Heart right ventricle (tissue), 16 donors: ENCODE measurements around the gene DGKQ. TPM values are rescaled to one million over a fixed set of nuclear protein-coding genes. Genes with fewer than 3 reads are reported as not detected.
A peak's percentile ranks its signal among the peaks of the same experiment; 100 is the strongest.
"Not testable (repeated sequence)": the region's sequence is repeated elsewhere in the genome, so short reads cannot be mapped to it uniquely, and the experiment has no call there.

Experiments used
- ATAC-seq, 8 donors: fragments of 200-7000 bp; cut with Tn5 transposase; one replicate each; pipeline ENCODE4 v1.9.1; 2020; ENCODE audit warnings: mild to moderate bottlenecking in 8 of 8, moderate library complexity in 8 of 8, moderate number of reproducible peaks in 1 of 8
- DNase-seq, 2 donors: peaks; one replicate each; pipeline ENCODE4 v3.0.0-alpha.2; 2020
- H3K27ac ChIP-seq, 10 donors: fragments of 200-600 bp; sonication (generic) in 2 of 10; one replicate each; pipeline versions ENCODE4 v1.5.0 to v1.8.0; 2020 to 2022; ENCODE audit warnings: mild to moderate bottlenecking in 3 of 10
- H3K27me3 ChIP-seq, 7 donors: fragments of 200-600 bp; one replicate each; pipeline ENCODE4 v1.8.0; 2021 to 2022; ENCODE audit warnings: mild to moderate bottlenecking in 2 of 7
- H3K36me3 ChIP-seq, 9 donors: fragments of 200-600 bp; sonication (generic) in 1 of 9; one replicate each; pipeline versions ENCODE4 v1.5.0 to v1.8.0; 2020 to 2022; ENCODE audit warnings: mild to moderate bottlenecking in 2 of 9
- H3K4me1 ChIP-seq, 9 donors: fragments of 200-600 bp; sonication (generic) in 1 of 9; one replicate each; pipeline versions ENCODE4 v1.5.0 to v1.8.0; 2020 to 2022; ENCODE audit warnings: mild to moderate bottlenecking in 4 of 9
- H3K4me3 ChIP-seq, 10 donors: fragments of 200-600 bp; sonication (generic) in 2 of 10; one replicate each; pipeline versions ENCODE4 v1.5.0 to v1.8.0; 2020 to 2022; ENCODE audit warnings: mild to moderate bottlenecking in 7 of 10, moderate library complexity in 2 of 10
- H3K9me3 ChIP-seq, 11 donors: fragments of 200-600 bp in 10 of 11; sonication (generic) in 2 of 11; one replicate each; pipeline versions ENCODE4 v1.5.0 to v1.8.0; 2013 to 2022; ENCODE audit warnings: mild to moderate bottlenecking in 2 of 11, control low read depth in 1 of 11, moderate library complexity in 1 of 11
- WGBS, 2 donors: extraction: QIAGEN DNeasy Blood & Tissue Kit; methylation state at CpG; one replicate each; pipeline ENCODE4 v1.1.7; 2013; ENCODE audit warnings: inconsistent platforms in 1 of 2; 5-methylcytosine and 5-hydroxymethylcytosine counted together
- intact Hi-C, 10 donors: fragments of 100-400 bp; cut with DNase I; formaldehyde crosslinking; loops; one replicate each; pipeline versions ENCODE4 v1.11.1 to v1.14.2; 2022
- polyA plus RNA-seq, 2 donors: library from polyadenylated mRNA; stranded (reverse); fragments of 200-250 nt; gene quantifications; one replicate each; pipeline ENCODE4 v1.2.3, GENCODE V29; 2013
- total RNA-seq, 10 donors: library from RNA; stranded (reverse); fragmentation: NEBNext Ultra II Directional in 3 of 10; extraction: Animal tissue kit (Norgen Biotek cat#: 25700) in 3 of 10; gene quantifications; one replicate each; pipeline versions ENCODE4 v1.2.1 to v1.2.4, GENCODE V29; 2021 to 2023
- TF ChIP-seq, protein P1 (sequence below), 9 donors: fragments of 200-600 bp; sonication (generic) in 2 of 9; IDR thresholded peaks; one replicate each; pipeline versions ENCODE4 v1.5.0 to v1.8.0; 2021 to 2022; ENCODE audit warnings: antibody characterized with exemption in 9 of 9, mild to moderate bottlenecking in 5 of 9, moderate library complexity in 1 of 9
- donor health status: Arrhythmogenic right ventricular cardiomyopathy.
- donor health status: ischemic (EF 13 %, LVEDD 7.1; RV severe dilation, severe dysfunction).
- donor health status: healthy with polysubstance abuse.
- donor health status: DM: no; HTN: yes; CAD: no.
- donor health status: DM: no; HTN: no; CAD: no.
- donor health status: ischemic (EF 25% LVEDD 6.9; RV normal size, moderate dysfunction).
- donor health status: ischemic (EF 25% LVEDD 5.7; RV mildly dilated, moderate dysfunction).
- donor health status: healthy.
- donor health status: DM: yes; HTN: yes; CAD: no.
- donor health status: Ischemic cardiomyopathy.
- donor health status: ischemic (EF 35%, LVEDD 5.7; RV mildly dilated, moderate dysfunction).
- donor health status: nonischemic (EF 11% LVEDD 7.7; RV severe dilation, severe dysfunction).
- donor health status: DM: yes; HTN: yes; CAD: no.
- donor health status: PGD.
- donor health status: ischemic (EF 29% LVEDD 5.4; RV normal size, mild dysfunction).
- donor health status: nonischemic (EF 23%, LVEDD 6.1; RV moderate dilation, normal function).

DGKQ gene
- total and polyA plus RNA-seq, 12 donors = 2.8 to 5.2 (median 3.8) TPM

DNA sequence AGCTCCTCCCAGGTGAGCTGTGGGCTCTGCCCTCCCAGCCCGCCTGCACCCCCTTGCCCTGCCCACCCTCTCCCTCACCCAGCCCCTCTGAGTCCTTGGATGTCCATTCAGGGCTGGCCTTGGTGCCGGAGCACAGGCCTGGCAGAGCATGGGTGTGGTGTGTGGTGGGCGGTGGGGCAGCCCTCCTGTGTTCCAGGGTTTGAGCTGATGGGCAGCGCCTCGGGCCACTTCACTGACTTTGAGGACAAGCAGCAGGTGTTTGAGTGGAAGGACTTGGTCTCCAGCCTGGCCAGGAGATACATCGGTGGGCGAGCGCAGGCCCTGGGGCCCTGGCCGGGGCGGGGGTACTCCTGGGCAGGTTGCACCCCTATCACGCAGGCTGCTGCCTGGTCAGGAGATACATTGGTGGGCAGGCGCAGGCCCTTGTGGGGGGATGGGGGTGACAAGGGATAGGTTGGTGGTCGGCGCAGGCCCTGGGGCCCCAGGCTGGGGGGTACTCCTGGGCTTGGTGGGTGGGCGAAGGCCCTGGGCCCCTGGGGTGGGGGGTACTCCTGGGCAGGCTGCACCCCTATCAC is 27.4 kb upstream of the DGKQ start:
- TF ChIP-seq, protein P1, sequence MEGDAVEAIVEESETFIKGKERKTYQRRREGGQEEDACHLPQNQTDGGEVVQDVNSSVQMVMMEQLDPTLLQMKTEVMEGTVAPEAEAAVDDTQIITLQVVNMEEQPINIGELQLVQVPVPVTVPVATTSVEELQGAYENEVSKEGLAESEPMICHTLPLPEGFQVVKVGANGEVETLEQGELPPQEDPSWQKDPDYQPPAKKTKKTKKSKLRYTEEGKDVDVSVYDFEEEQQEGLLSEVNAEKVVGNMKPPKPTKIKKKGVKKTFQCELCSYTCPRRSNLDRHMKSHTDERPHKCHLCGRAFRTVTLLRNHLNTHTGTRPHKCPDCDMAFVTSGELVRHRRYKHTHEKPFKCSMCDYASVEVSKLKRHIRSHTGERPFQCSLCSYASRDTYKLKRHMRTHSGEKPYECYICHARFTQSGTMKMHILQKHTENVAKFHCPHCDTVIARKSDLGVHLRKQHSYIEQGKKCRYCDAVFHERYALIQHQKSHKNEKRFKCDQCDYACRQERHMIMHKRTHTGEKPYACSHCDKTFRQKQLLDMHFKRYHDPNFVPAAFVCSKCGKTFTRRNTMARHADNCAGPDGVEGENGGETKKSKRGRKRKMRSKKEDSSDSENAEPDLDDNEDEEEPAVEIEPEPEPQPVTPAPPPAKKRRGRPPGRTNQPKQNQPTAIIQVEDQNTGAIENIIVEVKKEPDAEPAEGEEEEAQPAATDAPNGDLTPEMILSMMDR (IDR thresholded peaks at IDR 0.05) = no peak
- DNase-seq (no peak), ATAC-seq (no peak)
- no peak overlapping the region for H3K27ac ChIP-seq
- WGBS, 2 donors = 93 to 94% methylated on average over 15 of the region's 15 CpGs
- no peaks in the 10 kb centered on the region for H3K9me3 ChIP-seq
- intact Hi-C loops = no loop called here
- H3K4me1 ChIP-seq = peaks cover 5 to 37% (median 21%) of the 10 kb centered on the region in 9 donors
- no peaks in the 10 kb centered on the region for H3K36me3 ChIP-seq
- H3K27me3 ChIP-seq = peaks cover 61 to 96% (median 89%) of the 10 kb centered on the region in 7 donors
- H3K4me3 ChIP-seq = no peak overlapping the region

DNA sequence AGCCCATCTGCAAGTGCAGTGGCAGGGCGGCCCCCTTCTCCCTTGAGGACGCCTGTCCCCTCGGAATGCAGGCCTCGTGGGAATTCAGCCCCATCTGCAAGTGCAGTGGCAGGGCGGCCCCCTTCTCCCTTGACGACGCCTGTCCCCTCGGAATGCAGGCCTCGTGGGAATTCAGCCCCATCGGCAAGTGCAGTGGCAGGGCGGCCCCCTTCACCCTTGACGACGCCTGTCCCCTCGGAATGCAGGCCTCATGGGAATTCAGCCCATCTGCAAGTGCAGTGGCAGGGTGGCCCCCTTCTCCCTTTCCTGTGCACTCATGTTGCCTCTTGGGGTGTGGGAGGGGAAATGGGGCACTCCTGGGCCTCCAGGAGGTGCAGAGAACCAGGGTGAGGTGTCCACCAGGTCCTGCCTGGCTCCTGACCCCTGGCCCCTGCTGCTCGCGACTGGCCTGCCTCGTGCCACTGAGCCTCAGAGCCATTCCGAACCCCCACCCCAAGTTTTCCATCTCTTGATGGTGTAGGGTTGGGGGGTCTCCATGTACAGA is 26.6 kb upstream of the DGKQ start:
- DNase-seq = no peak
- H3K27ac ChIP-seq = no peak overlapping the region
- H3K27me3 ChIP-seq = peaks cover 54 to 91% (median 82%) of the 10 kb centered on the region in 7 donors
- TF ChIP-seq, protein P1 (IDR thresholded peaks at IDR 0.05) = no peak
- H3K4me1 ChIP-seq = peaks cover 5 to 33% (median 16%) of the 10 kb centered on the region in 9 donors
- H3K4me3 ChIP-seq = no peak overlapping the region
- intact Hi-C loops = loop anchor here in 1 of 10 donors (5.0 kb wide), 1 partner anchor 258 kb away; no protein-coding TSS in a partner anchor
- ATAC-seq = no peak
- H3K36me3 ChIP-seq = no peaks in the 10 kb centered on the region
- H3K9me3 ChIP-seq = no peaks in the 10 kb centered on the region
- 49 to 53% methylated on average over 18 of the region's 18 CpGs for WGBS, 2 donors

DNA sequence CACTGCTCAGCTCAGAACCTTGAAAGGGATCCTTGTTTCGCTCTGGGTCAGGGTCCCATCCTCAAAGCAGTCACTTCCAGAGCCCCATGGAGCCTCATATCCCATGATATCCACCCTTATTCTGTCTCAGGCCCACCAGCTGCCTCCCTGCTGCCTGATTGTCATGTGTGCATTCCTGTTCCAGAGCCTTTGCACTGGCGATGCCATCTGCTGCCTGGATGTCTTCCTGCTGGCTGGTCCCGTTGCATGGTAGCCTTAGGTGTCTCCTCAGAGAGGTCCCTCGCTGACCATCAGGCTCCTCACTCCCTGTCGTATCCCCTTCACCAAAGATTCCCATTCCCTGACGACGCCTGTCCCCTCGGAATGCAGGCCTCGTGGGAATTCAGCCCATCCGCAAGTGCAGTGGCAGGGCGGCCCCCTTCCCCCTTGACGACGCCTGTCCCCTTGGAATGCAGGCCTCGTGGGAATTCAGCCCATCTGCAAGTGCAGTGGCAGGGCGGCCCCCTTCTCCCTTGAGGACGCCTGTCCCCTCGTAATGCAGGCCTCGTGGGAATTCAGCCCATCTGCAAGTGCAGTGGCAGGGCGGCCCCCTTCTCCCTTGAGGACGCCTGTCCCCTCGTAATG is 26.0 kb upstream of the DGKQ start:
- H3K36me3 ChIP-seq, ATAC-seq, H3K4me3 ChIP-seq, DNase-seq, H3K9me3 ChIP-seq, H3K27ac ChIP-seq: not testable (repeated sequence)
- peaks cover 5 to 33% (median 15%) of the 10 kb centered on the region in 9 donors for H3K4me1 ChIP-seq
- H3K27me3 ChIP-seq = peaks cover 49 to 85% (median 76%) of the 10 kb centered on the region in 7 donors
- 39% methylated on average over 14 to 17 of the region's 21 CpGs for WGBS, 2 donors
- intact Hi-C loops = loop anchor here in 1 of 10 donors (5.0 kb wide), 1 partner anchor 257 kb away; no protein-coding TSS in a partner anchor

DNA sequence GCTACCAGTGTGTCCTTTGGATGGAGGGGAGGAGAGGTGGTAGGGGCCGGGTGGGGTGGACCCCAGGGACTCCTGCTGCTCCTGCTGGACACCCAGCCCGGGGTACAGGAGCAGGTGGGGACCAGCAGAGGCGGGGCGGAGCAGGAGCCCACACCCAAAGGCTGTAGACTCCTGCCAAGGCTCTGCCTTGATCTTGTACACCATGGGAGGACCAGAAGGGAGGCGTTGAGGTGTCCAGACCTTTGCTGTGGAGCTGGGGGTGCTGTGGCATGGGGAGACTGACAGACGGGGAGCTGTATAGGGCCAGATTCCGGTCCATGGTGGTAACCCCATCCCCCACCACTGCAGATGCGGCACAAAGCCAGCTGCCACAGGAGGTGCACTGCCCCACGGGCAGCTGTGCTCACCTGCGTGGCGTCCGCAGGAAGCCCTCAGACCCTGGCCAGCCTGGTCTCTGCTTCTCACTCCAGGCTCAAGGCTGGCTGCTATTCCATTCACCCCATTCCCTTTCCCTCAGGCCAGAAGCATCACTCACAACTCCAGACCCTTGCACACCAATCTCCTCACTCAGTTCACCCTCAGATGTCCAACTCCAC is 24.8 kb upstream of the DGKQ start:
- DNase-seq = no peak
- TF ChIP-seq, protein P1 (IDR thresholded peaks at IDR 0.05) = no peak
- ATAC-seq = peak in 1 of 8 donors; percentile 3
- intact Hi-C loops = loop anchor here in 1 of 10 donors (5.0 kb wide), 1 partner anchor 256 kb away; no protein-coding TSS in a partner anchor
- Histone ChIP-seq H3K9me3 (no peaks in the 10 kb centered on the region), H3K4me3 (no peak overlapping the region), H3K27ac (no peak overlapping the region), H3K4me1 (peaks cover 5 to 26% (median 15%) of the 10 kb centered on the region in 9 donors), H3K27me3 (peaks cover 39 to 73% (median 65%) of the 10 kb centered on the region in 7 donors), H3K36me3 (no peaks in the 10 kb centered on the region)
- WGBS, 2 donors = 48 to 62% methylated on average over 12 of the region's 12 CpGs
